Neural progenitor cell (in vitro differentiated cells): Measurements from ENCODE around the gene CD8B.

Source experiments
- EZH2phosphoT487 ChIP-seq: fragments of 200-600 bp; sonication (generic); IDR thresholded peaks from 2 replicates; pipeline ENCODE4 v1.6.1; 2017; ENCODE audit warnings: antibody characterized with exemption
- TF ChIP-seq, protein P1 (sequence below): fragments of 200-600 bp; sonication (generic); IDR thresholded peaks from 2 replicates; pipeline ENCODE4 v1.5.1; 2017; ENCODE audit warnings: antibody characterized with exemption, mild to moderate bottlenecking

DNA sequence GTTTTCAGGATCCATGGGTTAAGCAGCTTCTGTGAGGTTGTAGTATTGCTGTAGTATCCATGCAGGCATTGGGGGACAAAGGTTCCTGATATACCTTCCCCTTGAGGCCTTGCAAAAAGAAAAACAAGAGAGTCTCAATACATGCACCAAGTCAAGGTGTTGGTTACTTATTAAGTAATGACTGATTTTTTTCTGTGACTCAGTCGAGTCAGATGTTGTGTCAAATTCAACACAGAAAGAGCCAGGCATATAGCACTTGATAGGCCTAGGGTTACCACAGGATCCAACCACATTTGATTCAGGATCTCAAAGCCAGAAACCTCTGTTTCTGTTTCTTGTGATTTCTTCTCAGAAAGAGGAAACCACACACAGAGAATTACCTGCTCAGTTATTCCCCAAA is 46.1 kb downstream of the CD8B start:
- TF ChIP-seq, protein P1, sequence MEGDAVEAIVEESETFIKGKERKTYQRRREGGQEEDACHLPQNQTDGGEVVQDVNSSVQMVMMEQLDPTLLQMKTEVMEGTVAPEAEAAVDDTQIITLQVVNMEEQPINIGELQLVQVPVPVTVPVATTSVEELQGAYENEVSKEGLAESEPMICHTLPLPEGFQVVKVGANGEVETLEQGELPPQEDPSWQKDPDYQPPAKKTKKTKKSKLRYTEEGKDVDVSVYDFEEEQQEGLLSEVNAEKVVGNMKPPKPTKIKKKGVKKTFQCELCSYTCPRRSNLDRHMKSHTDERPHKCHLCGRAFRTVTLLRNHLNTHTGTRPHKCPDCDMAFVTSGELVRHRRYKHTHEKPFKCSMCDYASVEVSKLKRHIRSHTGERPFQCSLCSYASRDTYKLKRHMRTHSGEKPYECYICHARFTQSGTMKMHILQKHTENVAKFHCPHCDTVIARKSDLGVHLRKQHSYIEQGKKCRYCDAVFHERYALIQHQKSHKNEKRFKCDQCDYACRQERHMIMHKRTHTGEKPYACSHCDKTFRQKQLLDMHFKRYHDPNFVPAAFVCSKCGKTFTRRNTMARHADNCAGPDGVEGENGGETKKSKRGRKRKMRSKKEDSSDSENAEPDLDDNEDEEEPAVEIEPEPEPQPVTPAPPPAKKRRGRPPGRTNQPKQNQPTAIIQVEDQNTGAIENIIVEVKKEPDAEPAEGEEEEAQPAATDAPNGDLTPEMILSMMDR: no peak
- no peak for TF ChIP-seq EZH2phosphoT487
